NCI-H2196 treated with DMSO at 0.1 percent for 48 hours (cell line): ENCODE results near the gene KLK2.
"Not testable (repeated sequence)": the region's sequence is repeated elsewhere in the genome, so short reads cannot be mapped to it uniquely, and the experiment has no call there.

Experiments
- DNase-seq: peaks from one replicate; lab custom pipeline; 2025; ENCODE audit not compliant: unreplicated experiment; lab: John Stamatoyannopoulos, UW

The KLK2 gene

DNA sequence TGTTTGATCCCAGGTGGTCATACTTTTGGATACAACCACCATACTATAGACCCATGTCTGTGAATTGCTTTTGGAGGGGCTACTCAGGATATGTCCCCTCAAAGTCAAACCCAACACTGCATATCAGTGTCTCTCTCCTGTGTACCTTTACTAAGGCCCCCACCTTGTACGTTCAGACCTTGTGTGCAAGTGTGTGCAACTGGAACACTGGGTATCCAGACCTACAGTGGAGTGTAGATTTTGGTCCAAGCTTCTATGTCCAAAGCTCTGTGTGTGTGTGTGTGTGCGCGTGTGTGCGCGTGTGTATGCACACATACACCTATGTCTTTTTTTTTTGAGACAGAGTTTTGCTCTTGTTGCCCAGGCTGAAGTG, 18.0 kb downstream of the KLK2 start:
- no peak for DNase-seq

DNA sequence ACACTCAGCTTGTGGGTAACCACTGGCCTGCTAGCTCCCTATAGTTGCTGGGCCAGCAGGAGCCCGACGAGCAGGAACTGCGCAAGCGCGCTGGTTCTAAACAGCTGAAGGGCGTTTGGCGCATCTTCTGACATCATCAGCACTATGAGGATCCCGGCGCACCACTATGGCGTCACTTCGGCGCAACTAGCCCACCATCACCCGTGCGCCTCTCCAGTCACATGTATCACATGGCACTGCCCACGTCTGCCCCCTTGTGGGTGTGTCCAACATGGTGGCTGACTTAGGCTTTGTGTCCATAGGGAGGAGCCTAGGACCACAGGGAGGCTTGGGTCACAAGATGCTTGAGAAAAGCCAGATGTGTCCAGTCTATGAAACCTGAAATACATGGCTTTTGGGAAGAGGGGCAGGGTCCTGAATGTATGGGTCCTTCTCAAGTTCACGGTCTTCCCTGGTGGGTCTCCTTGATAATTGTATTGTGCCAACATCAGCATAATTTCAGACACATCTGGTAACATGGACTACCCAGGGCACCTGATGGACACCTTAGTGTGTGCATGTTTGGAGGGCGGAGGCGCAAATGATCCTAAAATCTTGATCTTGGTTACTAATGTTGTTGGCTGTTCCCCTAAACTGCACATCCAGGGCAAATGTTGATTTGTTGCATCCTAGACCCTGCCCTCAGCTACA, 20.0 kb downstream of the KLK2 start:
- DNase-seq = no peak

DNA sequence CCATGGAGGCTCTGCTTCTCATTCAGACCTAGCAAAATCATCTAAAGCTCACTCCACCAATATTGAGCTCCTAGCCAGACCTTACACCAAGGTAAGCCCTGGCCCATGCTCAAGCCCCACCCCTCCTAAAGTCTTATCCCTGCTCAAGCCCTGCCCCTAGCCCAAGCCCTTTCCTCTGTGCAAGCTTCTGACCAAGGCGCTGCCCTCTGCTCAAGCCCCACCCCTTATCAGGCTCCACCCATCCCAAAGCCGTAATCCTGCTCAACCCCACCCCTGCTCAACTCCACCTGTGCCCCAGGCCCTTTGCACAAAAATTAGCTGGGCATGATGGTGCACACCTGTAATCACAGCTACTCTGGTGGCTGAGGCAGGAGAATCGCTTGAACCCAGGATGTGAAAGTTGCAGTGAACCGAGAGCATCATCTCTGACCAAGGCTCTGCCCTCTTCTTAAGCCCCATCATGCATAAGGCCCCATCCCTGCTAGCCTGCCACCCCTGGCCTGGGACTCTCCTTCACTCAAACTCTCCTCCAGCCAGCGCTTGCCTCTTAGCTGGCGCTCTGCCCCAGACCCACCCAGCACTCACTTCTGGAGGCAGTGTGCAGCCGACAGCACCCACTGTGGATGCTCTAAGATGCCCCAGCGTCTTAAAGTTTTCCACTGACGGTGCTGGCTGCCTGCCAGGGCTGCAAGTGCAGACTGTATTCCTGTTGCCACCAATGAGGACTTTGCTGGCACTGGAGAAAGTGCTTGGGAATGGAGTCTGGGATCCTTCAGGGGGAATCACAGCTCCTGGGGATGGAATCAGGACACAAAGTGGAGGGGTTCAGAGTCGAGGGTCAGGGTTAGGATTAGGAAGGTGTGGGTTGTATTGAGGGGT, 21.5 kb downstream of the KLK2 start:
- no peak for DNase-seq

DNA sequence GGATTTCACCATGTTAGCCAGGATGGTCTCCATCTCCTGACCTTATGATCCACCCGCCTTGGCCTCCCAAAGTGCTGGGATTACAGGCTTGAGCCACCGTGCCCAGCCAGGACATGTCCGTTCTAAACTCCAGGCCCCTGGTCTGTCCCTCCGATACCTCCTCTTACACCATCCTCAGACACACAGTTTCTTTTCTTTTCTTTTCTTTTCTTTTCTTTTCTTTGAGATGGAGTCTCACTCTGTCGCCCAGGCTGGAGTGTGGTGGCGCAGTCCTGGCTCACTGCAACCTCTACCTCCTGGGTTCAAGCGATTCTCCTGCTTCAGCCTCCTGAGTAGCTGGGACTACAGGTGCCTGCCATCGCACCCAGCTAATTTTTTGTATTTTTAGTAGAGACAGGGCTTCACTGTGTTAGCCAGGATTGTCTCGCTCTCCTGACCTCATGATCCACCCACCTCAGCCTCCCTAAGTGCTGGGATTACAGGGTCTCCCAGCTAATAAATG, 22.9 kb downstream of the KLK2 start:
- DNase-seq = not testable (repeated sequence)

DNA sequence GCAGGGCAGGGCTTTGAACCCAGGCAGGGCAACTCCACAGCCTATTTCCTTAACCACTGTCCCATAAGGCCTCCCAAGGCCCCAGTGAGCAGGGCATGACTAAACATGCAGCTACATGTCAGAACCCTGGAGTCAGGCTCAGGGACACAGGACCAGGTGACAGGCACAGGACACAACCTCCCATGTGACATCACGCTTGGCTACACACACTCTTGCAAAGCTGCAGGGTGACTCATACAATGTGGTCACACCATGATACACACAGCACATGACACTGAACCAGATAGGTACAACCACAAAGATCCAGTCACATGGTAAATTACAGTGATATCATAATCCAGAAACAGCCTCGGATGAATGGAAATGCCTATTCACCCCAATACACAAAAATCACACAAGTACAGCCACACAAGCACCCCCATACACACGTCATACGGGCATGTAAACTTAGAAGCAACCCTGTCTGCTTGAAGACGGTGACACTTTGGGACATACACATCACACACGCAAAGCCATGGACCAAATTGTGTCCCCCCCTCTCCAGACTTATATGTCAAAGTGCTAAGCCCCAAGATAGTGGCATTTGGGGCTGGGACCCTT, 23.5 kb downstream of the KLK2 start:
- DNase-seq = peak; percentile 13

DNA sequence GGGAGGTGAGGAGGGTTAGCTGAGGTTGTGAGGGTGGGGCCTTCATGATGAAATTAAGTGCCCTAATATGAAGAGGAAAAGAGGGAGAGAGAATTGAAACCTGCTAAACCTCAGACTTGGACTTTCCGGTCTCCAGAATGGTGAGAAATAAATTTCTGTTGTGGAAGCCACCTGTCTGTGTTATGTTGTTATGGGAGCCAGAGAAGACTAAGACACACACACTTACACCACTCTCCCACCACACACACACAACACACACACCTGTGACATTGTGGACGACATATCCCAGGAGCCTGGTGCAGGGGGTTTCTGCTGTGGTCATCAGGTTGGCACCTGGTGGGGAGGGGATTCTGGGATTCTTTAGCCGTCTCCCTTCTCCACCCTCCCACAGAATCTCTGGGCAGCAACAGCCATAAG, 24.0 kb downstream of the KLK2 start:
- DNase-seq = no peak

GRCh38 chr19:50897612-50898011, 24.4 kb downstream of the KLK2 start:
- no peak for DNase-seq

DNA sequence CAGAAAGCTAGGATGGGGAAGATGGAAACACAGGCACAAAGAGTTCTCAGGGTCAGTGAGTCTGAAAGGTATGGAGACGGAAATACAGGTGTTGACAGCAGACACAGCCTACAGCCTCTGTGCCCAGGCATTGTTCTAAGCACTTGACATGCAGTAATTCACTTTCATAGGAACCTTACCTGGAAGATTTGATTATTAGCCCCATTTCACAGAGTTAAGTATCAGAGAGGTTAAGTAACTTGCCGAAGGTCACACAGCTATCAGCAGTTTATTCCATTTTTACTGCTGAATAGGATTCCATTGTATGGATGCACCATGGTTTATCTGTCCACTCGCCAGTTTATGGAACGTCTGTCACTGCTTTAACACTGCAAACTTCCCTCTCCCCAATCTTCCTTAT, 24.8 kb downstream of the KLK2 start:
- no peak for DNase-seq

GRCh38 chr19:50899569-50899968, 26.3 kb downstream of the KLK2 start:
- DNase-seq = no peak

DNA sequence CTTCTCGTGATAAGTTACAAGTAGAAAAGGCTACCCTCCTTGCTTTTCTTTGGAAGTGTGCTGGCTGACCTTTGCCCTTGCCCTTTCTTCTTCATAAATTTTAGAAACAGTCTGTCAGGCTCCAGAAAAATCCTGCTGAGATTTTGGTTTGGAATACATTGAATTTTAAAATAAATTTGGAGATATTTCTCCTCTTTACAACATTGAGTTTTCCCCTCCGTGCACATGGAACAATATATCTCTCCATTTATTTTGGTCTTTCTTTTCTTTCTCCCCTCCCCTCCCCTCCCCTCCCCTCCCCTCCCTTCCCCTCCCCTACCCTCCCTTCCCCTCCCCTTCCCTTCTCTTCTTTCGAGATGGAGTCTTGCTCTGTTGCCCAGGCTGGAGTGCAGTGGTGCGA, 29.4 kb downstream of the KLK2 start:
- no peak for DNase-seq

DNA sequence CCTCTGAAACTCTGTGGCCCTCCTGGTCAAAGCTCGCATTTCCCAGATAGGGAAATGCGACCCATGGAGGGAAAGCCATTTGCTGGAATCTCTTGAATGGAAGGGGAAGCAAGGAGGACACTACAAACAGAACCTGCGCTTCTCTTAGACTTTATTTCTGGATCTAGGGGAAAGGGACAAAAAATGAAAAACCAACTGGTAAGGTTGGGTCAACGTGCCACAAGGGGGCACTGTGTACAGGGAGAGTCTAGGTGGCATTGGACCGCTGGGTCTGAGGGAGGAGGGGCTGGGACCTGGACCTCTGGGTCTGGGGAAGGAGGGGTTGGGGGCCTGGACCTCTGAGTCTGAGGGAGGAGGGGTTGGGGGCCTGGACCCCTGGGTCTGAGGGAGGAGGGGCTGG, 33.0 kb downstream of the KLK2 start:
- no peak for DNase-seq

- no peak for DNase-seq
Observed at GRCh38 chr19:50908336-50908735, 35.1 kb downstream of the KLK2 start.

GRCh38 chr19:50909240-50910070, 36.2 kb downstream of the KLK2 start:
- DNase-seq = no peak

DNA sequence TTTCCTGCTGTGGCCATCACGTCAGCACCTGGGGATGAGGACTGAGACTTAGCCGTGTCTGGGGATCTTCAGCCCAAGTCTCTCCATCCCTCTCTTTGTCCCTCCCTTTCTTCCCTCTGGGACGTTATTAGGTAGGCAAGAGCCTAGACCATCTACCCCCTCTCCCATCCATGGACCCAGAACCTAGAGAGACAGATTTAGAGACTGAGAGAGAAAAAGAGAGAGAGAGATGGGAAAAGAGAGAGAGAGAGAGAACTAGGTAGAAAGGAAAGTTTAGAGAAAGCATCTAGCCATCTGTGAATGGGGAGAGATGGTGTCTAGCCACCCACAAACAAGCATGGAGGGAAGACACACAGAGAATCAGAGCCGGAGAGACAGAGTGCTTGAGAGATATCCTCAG, 37.5 kb downstream of the KLK2 start:
- DNase-seq = no peak

- no peak for DNase-seq
Observed at GRCh38 chr19:50911206-50912101, 38.2 kb downstream of the KLK2 start, which contains the start of gene KLK4. KLK4 (minus strand) TSS chr19:50911395; CDS start chr19:50910738, 657 bp downstream.

GRCh38 chr19:50912102-50912599, 38.9 kb downstream of the KLK2 start:
- no peak for DNase-seq

- DNase-seq = no peak
Observed at GRCh38 chr19:50912727-50913716, 39.8 kb downstream of the KLK2 start.

DNA sequence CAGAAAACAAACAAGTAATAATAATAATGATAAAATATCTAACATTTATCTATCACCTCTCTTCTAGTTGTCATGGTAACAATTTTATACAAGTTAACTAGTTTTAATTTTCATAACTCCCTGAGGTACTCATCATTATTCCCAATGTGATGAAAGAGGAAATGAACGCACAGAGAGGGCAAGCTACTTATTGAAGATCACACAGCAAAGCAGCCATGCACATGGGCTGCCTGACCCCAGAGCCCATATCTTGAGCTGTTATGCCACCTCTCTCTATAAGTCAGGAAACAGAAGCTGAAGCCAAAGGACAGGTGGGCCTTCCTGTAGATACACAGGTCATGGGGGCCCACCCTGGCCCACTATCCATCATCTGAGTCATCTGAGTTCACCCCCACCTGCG, 42.8 kb downstream of the KLK2 start:
- no peak for DNase-seq
